Skeletal muscle tissue (tissue), 4 donors: ENCODE data around the gene EPHX1. TPM values are rescaled to one million over a fixed set of nuclear protein-coding genes. Genes with fewer than 3 reads are reported as not detected.
"Not testable (repeated sequence)": the region's sequence is repeated elsewhere in the genome, so short reads cannot be mapped to it uniquely, and the experiment has no call there.

Source experiments
- H3K27ac ChIP-seq: one replicate; pipeline ENCODE4 v1.7.0; 2013; ENCODE audit warnings: mild to moderate bottlenecking, low read depth, low read length, inconsistent platforms
- H3K27me3 ChIP-seq, 3 donors: one replicate each; pipeline ENCODE4 v1.7.0; 2013; ENCODE audit warnings: low read length in 3 of 3; ENCODE audit not compliant: control insufficient read depth in 3 of 3, insufficient read depth in 3 of 3
- H3K36me3 ChIP-seq, 3 donors: one replicate each; pipeline ENCODE4 v1.7.0; 2013; ENCODE audit warnings: low read length in 3 of 3; ENCODE audit not compliant: control insufficient read depth in 3 of 3, insufficient read depth in 3 of 3
- H3K4me1 ChIP-seq, 3 donors: one replicate each; pipeline ENCODE4 v1.7.0; 2013; ENCODE audit warnings: low read length in 3 of 3, mild to moderate bottlenecking in 3 of 3; ENCODE audit not compliant: control insufficient read depth in 3 of 3, insufficient read depth in 3 of 3
- H3K4me3 ChIP-seq, 3 donors: one replicate each; pipeline ENCODE4 v1.7.0; 2013; ENCODE audit warnings: low read length in 3 of 3
- H3K9ac ChIP-seq, 3 donors: one replicate each; pipeline ENCODE4 v1.7.0; 2013; ENCODE audit warnings: low read length in 3 of 3, mild to moderate bottlenecking in 3 of 3, moderate library complexity in 2 of 3, low read depth in 1 of 3
- H3K9me3 ChIP-seq, 3 donors: one replicate each; pipeline ENCODE4 v1.7.0; 2013; ENCODE audit warnings: low read length in 3 of 3; ENCODE audit not compliant: control insufficient read depth in 3 of 3
- total RNA-seq: library from RNA; depleted of rRNA; stranded (reverse); fragments of >200 nt; gene quantifications from one replicate; pipeline ENCODE4 v1.2.3, GENCODE V29; 2014
- donor health status: Osteomylitis.

EPHX1 gene
- total RNA-seq, 1 donor from 2014 or later, result 13.0 TPM

GRCh38 chr1:225885336-225885735 lies 75.4 kb downstream of the EPHX1 start:
- H3K27ac ChIP-seq, result no peak overlapping the region
- no peak overlapping the region for H3K9ac ChIP-seq
- H3K4me3 ChIP-seq, result no peak overlapping the region
- no peaks in the 10 kb centered on the region for H3K36me3 ChIP-seq
- H3K27me3 ChIP-seq, result peaks cover 0 to 4% (median 3%) of the 10 kb centered on the region in 3 donors
- H3K9me3 ChIP-seq, result no peaks in the 10 kb centered on the region
- H3K4me1 ChIP-seq, result peaks cover 15 to 21% (median 16%) of the 10 kb centered on the region in 3 donors

- Histone ChIP-seq H3K9ac (no peak overlapping the region), H3K9me3 (no peaks in the 10 kb centered on the region), H3K27me3 (peaks cover 0 to 4% (median 3%) of the 10 kb centered on the region in 3 donors), H3K27ac (no peak overlapping the region), H3K4me3 (no peak overlapping the region), H3K4me1 (peaks cover 5 to 10% (median 6%) of the 10 kb centered on the region in 3 donors), H3K36me3 (no peaks in the 10 kb centered on the region)
These were observed 76.5 kb downstream of the EPHX1 start for GRCh38 chr1:225886159-225887029.

DNA sequence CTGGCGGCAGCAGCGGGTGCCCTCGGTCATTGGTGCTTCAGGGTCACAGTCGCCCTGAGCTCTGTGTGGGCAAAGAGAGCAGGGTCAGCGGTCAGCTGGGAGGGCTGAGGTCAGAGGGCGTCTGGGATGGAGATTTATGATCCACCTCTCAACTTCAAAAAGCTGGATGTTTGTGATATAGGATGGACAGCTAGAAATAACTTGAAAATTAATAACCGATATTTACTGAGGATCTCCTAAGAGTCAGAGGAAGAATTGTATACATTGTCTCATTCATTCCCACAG lies 77.0 kb downstream of the EPHX1 start:
- H3K4me3 ChIP-seq, result no peak overlapping the region
- H3K9ac ChIP-seq, result no peak overlapping the region
- H3K4me1 ChIP-seq, result peaks cover 3 to 9% (median 4%) of the 10 kb centered on the region in 3 donors
- no peaks in the 10 kb centered on the region for H3K36me3 ChIP-seq
- no peaks in the 10 kb centered on the region for H3K9me3 ChIP-seq
- H3K27ac ChIP-seq, result no peak overlapping the region
- peaks cover 0 to 4% (median 3%) of the 10 kb centered on the region in 3 donors for H3K27me3 ChIP-seq

DNA sequence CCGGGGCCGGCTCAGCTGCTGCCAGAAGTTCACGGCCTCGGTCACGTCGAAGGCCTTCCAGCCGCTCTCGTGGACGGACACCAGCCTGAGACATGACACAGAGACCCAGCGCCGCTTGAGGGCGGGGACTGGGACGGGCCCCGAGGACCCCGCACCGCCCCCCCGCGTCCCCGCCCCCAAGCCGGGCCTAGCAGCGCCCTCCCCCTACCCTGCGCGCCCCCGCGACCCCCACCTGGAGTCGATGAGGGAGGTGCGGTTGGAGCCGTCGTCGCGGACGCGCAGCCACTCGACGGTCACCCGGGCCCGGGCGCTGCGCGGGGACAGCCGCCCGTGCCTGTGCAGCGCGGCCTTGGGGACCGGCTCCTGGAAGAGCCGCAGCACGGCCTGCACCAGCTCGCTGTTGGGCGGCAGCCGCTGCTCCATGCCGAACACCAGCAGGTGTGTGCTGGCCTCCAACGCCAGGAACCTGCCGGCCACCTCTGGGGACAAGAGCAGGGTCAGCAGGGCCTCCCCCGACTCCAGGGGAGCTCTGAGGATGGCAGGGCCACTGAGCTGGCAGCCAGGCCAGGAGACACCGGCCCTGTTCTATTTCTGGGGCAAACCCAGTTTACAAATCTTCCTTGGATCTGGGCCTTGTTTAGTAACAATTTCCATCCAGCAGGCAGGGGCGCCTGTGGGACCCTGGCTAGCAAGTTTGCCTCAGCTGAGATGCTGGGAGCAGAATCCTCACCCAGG lies 77.8 kb downstream of the EPHX1 start:
- H3K36me3 ChIP-seq, H3K4me3 ChIP-seq, H3K9me3 ChIP-seq, H3K27me3 ChIP-seq, H3K27ac ChIP-seq, H3K4me1 ChIP-seq, H3K9ac ChIP-seq: not testable (repeated sequence)

DNA sequence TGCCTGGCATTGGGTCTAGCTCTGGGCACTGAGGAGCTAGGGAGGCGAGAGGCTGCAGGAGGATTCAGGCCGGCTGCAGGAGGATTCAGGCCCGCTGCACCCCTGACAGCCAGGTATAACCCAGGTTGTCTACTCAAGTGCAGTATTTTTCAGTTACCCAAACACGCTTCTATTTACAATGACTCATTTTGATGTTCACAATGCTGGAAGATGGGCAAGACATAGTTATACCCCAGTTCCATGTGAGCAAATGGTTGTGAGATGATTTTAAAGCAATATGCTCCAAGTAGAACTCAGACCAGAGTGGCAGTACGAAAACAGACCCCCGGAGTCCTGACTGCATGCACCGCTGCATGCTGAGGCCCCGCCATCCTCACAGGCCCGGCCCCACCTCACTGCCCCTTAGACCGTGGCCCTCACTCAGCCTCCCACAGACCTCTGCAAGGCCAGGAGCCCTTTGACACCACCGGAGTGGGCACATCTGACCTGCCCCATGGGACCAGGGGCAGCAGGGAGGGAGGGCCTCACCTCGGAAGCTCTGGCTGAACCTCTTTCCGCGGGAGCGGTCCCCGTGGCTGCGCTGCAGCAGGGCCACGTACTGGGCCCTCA lies 78.5 kb downstream of the EPHX1 start:
- Histone ChIP-seq H3K27ac (no peak overlapping the region), H3K9me3 (no peaks in the 10 kb centered on the region), H3K4me3 (no peak overlapping the region), H3K4me1 (peaks cover 0 to under 1% (median 0%) of the 10 kb centered on the region in 3 donors), H3K36me3 (no peaks in the 10 kb centered on the region), H3K9ac (no peak overlapping the region), H3K27me3 (peaks cover 0 to 4% (median 3%) of the 10 kb centered on the region in 3 donors)

GRCh38 chr1:225888898-225889601 lies 79.1 kb downstream of the EPHX1 start, which contains the start of gene LEFTY1:
TSS of gene LEFTY1 (minus strand) at chr1:225889146. CDS start at chr1:225889066, 80 bp downstream.
- Histone ChIP-seq H3K4me1 (no peaks in the 10 kb centered on the region), H3K36me3 (no peaks in the 10 kb centered on the region), H3K27me3 (peaks cover 0 to 4% (median 3%) of the 10 kb centered on the region in 3 donors), H3K9ac (no peak within 1 kb of the TSS), H3K27ac (no peak within 1 kb of the TSS), H3K4me3 (no peak within 1 kb of the TSS), H3K9me3 (no peaks in the 10 kb centered on the region)

GRCh38 chr1:225889743-225890142 lies 79.8 kb downstream of the EPHX1 start:
- Histone ChIP-seq H3K9ac (no peak overlapping the region), H3K4me1 (no peaks in the 10 kb centered on the region), H3K27ac (no peak overlapping the region), H3K27me3 (peaks cover 0 to 4% (median 3%) of the 10 kb centered on the region in 3 donors), H3K9me3 (no peaks in the 10 kb centered on the region), H3K36me3 (no peaks in the 10 kb centered on the region), H3K4me3 (no peak overlapping the region)

DNA sequence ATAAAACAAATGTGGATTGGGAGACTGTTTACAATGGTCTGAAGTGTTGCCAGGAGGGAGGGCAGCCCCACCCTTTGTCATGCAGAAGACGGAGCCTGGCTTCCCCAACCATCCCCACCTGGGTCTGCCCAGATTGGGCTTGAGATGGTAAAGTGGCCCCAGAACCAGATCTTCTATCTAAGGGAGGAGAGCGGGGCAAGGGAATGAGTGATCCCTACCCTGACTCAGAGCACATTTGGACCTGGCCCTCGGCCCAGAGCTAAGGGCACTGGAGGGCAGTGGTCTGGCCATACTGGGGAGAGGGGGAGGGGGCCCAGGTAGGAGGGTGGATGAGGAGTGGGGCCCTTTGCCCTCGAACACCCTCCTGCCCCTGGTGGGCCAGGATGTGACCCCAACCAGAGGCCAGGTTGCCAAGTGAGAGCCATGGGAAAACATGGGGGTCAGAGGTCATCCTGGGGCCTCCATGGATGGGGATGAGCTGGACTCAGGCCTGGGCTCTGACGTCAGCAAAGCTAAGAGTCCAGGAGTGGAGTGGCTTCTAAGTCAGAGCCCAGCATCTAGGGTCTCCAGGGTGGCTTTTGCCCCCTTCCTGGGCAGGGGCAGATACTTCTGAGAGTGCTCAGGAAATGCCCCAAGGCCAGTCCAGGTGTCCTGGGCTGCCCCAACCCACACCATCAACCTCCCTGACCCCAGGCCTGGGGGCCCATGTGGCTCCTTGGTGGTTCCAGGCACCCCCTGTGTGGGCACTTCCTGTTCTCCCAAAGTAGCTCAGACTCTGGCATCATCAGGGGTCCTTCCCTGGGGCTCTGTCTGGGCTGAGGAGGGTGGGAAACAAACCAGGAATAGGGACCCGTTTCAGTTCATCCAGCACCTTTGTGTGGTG lies 80.7 kb downstream of the EPHX1 start:
- no peak overlapping the region for H3K9ac ChIP-seq
- no peaks in the 10 kb centered on the region for H3K4me1 ChIP-seq
- no peaks in the 10 kb centered on the region for H3K36me3 ChIP-seq
- no peak overlapping the region for H3K4me3 ChIP-seq
- peaks cover 0 to 4% (median 3%) of the 10 kb centered on the region in 3 donors for H3K27me3 ChIP-seq
- no peaks in the 10 kb centered on the region for H3K9me3 ChIP-seq
- no peak overlapping the region for H3K27ac ChIP-seq
